Ishikawa (cell line): Measurements from ENCODE around the gene ZDHHC8.

ENCODE experiments used
- CEBPB ChIP-seq: IDR thresholded peaks from 2 replicates; pipeline ENCODE4 v1.6.1; 2012
- CREB1 ChIP-seq: IDR thresholded peaks from 2 replicates; pipeline ENCODE4 v1.6.1; 2012; ENCODE audit warnings: low read depth
- EGR1 ChIP-seq: IDR thresholded peaks from 2 replicates; pipeline ENCODE4 v1.6.1; 2012
- EP300 ChIP-seq: IDR thresholded peaks from 2 replicates; pipeline ENCODE4 v1.6.1; 2012; ENCODE audit warnings: borderline replicate concordance
- FOXM1 ChIP-seq: IDR thresholded peaks from 2 replicates; pipeline ENCODE4 v1.6.1; 2012; ENCODE audit warnings: low read depth, borderline replicate concordance
- NFIC ChIP-seq: IDR thresholded peaks from 2 replicates; pipeline ENCODE4 v1.6.1; 2012
- RAD21 ChIP-seq: IDR thresholded peaks from 2 replicates; pipeline ENCODE4 v1.6.1; 2012; ENCODE audit warnings: low read depth
- TAF1 ChIP-seq: IDR thresholded peaks from 2 replicates; pipeline ENCODE4 v1.6.1; 2012; ENCODE audit warnings: low read depth, mild to moderate bottlenecking
- TCF12 ChIP-seq: IDR thresholded peaks from 2 replicates; pipeline ENCODE4 v1.6.1; 2012; ENCODE audit warnings: low read depth
- TEAD4 ChIP-seq: IDR thresholded peaks from 2 replicates; pipeline ENCODE4 v1.6.1; 2012
- ZBTB7A ChIP-seq: IDR thresholded peaks from 2 replicates; pipeline ENCODE4 v1.6.1; 2012; ENCODE audit warnings: low read depth
- TF ChIP-seq, protein P1 (sequence below): IDR thresholded peaks from 2 replicates; pipeline ENCODE4 v1.6.1; 2012
- TF ChIP-seq, protein P2 (sequence below): IDR thresholded peaks from 2 replicates; pipeline ENCODE4 v1.6.1; 2012; ENCODE audit warnings: low read depth, mild to moderate bottlenecking
- TF ChIP-seq, protein P3 (sequence below): IDR thresholded peaks from 2 replicates; pipeline ENCODE4 v1.6.1; 2012

Gene ZDHHC8

DNA sequence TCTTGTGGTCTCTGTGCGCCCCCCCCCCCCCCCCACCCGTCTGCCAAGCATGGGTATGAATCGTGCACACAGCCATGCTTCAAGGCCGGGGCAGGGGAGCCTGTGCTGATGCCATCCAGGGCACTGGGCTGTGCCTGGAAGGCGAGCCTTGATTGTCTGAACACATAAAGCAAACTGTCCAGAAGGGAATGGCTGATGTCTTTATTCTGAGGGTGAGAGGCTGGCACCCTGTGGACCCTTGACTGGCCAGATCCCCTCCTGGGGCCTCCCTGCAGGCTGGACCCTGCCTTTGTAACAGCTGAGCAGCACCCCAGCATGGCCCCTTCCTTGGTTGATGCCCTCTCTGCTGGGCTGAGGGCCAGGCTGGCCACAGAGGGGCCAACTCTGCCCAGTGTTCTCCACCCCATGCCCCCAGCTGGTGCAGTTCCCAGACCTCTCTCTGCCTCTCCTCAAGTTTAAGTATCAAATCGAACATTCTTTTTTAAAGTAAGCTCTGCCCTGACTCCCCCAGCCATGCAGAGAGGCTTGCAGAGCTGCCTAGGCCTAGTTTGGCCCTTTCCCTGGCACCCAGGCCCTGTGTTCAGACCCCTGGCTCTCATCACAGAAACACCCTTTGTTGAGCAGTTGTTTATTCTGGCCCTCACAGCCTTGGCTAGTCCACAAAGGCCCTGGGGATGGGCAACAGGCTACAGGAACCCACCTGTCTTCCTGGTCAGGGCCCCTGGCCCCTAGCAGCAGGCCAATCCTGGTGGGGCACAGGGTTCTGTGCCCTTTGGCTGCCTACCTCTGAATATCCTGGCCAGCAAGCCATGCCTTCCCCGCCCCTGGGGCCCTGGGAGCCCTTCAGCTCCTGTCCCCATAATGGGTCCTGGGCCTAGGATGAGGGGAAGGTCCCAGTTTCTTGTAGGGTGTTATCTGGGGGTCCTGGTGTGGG lies 19.6 kb upstream of the ZDHHC8 start:
- TF ChIP-seq NFIC: no peak

DNA sequence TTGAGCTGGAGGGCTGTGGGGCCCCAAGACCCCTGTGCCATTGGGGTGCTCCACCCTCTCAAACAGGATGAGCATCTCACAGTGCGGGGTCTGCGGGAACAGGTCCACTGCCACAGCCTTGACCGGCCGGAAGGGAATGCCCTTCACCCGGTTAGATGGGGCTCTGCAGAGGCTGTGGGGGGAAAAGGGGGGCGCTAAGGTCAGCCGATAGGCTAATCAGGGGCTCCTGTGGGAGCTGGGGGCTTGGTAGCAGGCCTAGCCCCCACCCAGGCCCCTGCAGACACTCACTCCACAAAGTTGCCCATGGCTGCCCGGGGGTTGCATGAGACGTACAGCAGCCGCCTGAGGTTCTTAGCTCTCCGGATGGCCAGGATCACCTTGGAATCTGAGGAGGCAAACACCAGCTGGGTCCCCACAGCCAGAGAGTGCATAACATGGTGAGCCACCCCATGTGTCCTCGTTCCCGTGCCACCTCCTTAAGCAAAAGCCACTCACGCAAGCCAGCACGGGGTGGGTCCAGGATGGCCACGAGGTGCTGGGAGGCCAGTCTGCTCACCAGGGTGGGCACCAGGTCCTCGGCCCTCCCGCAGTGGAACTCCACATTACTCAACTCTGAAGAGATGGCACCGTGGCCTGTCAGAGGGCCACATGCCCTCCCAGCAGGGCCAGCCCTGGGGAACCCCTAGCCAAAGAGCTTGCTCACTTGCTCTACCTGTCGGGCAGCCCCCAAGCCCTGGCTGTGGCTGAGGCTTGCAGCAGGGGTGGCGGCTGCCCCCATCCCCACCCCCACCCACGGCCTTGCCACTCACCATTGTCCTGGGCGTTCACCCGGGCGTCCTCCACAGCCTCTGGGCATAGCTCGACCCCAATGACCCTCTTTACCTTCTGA lies 18.7 kb upstream of the ZDHHC8 start:
- no peak for TF ChIP-seq CREB1
- TF ChIP-seq CEBPB: no peak
- TF ChIP-seq TCF12: no peak
- TF ChIP-seq TAF1: no peak
- TF ChIP-seq, protein P1, sequence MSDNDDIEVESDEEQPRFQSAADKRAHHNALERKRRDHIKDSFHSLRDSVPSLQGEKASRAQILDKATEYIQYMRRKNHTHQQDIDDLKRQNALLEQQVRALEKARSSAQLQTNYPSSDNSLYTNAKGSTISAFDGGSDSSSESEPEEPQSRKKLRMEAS: no peak
- TF ChIP-seq TEAD4: no peak
- TF ChIP-seq, protein P2, sequence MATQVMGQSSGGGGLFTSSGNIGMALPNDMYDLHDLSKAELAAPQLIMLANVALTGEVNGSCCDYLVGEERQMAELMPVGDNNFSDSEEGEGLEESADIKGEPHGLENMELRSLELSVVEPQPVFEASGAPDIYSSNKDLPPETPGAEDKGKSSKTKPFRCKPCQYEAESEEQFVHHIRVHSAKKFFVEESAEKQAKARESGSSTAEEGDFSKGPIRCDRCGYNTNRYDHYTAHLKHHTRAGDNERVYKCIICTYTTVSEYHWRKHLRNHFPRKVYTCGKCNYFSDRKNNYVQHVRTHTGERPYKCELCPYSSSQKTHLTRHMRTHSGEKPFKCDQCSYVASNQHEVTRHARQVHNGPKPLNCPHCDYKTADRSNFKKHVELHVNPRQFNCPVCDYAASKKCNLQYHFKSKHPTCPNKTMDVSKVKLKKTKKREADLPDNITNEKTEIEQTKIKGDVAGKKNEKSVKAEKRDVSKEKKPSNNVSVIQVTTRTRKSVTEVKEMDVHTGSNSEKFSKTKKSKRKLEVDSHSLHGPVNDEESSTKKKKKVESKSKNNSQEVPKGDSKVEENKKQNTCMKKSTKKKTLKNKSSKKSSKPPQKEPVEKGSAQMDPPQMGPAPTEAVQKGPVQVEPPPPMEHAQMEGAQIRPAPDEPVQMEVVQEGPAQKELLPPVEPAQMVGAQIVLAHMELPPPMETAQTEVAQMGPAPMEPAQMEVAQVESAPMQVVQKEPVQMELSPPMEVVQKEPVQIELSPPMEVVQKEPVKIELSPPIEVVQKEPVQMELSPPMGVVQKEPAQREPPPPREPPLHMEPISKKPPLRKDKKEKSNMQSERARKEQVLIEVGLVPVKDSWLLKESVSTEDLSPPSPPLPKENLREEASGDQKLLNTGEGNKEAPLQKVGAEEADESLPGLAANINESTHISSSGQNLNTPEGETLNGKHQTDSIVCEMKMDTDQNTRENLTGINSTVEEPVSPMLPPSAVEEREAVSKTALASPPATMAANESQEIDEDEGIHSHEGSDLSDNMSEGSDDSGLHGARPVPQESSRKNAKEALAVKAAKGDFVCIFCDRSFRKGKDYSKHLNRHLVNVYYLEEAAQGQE: no peak
- no peak for TF ChIP-seq EGR1
- no peak for TF ChIP-seq RAD21
- no peak for TF ChIP-seq EP300
- TF ChIP-seq, protein P3, sequence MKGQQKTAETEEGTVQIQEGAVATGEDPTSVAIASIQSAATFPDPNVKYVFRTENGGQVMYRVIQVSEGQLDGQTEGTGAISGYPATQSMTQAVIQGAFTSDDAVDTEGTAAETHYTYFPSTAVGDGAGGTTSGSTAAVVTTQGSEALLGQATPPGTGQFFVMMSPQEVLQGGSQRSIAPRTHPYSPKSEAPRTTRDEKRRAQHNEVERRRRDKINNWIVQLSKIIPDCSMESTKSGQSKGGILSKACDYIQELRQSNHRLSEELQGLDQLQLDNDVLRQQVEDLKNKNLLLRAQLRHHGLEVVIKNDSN: no peak
- no peak for TF ChIP-seq FOXM1
- no peak for TF ChIP-seq ZBTB7A

DNA sequence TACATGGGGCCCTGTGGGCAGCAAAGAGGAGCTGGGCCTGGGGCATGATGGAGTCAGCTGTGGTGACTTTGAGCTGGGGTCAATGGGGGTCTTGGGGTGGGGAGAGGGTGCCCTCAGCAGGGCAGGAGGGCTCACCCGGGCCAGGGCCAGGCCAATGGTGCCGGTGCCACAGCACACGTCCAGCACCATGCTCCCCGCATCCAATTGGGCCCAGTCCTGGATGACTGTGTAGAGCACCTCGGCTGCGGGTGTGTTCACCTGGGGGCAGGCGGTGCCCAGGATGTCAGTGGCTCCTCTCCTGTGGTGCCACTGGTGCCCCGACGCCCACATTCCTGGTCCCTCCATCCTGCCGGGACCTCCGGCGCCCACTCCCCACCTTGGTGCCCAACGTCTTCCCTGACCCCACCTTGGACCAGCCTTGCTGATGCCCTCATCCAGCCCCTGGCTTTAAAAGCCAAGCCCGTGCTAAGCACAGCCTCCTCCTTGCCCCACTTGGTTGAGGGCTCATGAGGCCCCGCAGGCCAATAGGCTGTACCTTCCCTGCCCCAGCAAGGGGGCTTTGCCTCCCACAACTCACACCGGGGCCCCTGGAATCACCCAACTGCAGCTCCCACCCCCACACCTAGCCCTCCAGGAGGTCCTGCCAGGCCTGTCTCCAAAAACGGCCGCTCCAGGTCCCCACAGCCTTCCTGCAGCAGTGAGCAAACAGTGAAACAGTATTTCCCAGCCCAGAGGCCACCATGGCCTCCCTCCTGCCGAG lies 17.9 kb upstream of the ZDHHC8 start:
- TF ChIP-seq, protein P3: no peak
- TF ChIP-seq TAF1: no peak
- no peak for TF ChIP-seq TEAD4

DNA sequence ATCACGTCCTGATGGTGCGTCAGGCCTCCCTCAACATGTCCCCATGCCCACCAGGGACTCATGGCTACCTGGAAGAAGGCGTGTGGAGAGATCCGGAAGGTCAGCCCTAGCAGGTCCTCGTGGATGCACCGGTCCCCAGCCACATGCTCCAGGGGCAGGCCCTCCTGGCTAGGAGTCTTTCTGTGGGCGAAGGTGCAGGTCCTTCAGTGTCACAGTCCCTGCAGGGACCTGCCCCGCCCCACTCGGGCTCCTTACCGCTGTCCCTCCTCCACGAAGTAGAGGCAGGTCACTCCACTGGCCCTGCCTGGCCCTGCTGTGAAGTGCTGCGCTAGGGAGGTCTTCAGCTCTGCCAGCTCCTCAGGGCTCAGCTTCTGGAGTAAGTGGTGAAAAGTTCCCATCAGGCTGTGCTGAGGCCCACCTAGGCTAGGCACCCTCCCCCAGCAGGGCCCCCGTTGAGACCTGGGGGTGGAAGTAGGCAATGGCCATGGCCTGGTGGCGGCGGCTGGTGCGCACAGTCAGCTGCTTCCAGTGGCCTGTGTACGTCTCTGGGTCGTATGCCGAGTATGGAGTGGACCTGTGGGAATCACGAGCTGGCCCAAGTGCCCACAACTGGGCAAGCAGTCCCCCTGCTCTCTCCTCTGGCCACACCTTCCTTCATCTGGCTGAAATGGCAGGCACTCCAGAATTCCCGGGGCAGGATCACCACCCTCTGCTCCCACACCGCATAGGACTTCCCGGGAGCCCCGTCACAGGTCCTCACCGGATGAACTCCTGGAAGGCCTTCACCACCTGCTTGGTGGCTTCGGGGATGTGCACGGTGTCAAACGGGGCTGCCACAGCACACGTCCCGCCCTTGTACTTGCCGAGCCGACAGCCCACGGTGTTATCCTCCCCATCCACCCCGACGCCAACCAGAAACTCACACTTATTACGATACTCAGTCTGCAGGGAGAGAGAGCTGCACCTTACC lies 16.8 kb upstream of the ZDHHC8 start:
- no peak for TF ChIP-seq EP300
- TF ChIP-seq, protein P2: no peak

DNA sequence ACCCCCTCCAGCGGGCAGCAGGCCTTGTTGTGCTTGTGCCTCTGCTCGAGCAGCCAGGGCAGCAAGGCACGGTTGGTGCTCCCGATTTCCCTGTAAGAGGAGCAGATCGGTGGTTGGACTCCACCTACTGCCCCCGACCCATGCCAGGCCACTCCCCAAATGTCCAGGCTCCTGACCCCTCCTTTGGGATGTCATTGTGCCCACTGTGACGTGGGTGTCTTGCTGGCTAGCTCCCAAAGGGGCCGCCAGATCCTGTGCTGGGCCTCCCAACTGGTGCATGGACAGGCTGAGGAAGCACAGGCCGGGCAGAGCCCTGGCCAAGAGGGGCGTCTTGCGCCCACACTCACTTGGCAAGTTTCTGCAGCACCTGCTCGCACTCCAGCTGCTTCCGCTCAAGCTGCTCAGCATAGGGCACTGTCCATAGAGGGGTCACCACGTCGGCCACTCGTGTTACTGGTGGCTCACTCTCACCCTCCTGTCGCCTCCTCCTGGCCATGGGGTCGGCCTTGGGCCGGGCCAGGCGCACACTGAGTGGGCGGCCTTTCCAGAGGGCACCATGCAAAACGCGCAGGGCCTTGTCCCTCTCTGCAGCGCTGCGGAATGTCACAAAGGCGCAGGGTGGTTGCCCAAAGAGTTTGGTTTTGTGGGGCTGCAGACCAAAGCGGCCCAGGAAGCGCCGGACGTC lies 15.8 kb upstream of the ZDHHC8 start, which contains the start of gene RANBP1:
Gene RANBP1 (plus strand): TSS at position 414 of the 685 bp plus-strand sequence. CDS start 81 bp downstream, at position 495.
- no peak for TF ChIP-seq EGR1
- TF ChIP-seq NFIC: no peak
- no peak for TF ChIP-seq CREB1
- TF ChIP-seq, protein P1: no peak
